ENCODE results near the gene BRI3.

Gene BRI3

GRCh38 chr7:98252425-98253054, 28.9 kb upstream of the BRI3 start:
- no peak for DNase-seq

GRCh38 chr7:98254516-98254915, 27.0 kb upstream of the BRI3 start:
- no peak for DNase-seq

- DNase-seq = no peak
These were observed 26.4 kb upstream of the BRI3 start for GRCh38 chr7:98254951-98255610.

- DNase-seq = no peak
These were observed 25.1 kb upstream of the BRI3 start for GRCh38 chr7:98256431-98256830.

GRCh38 chr7:98257701-98258100, 23.8 kb upstream of the BRI3 start:
- DNase-seq = no peak

GRCh38 chr7:98265841-98266271, 15.6 kb upstream of the BRI3 start:
- no peak for DNase-seq

- DNase-seq = no peak
These were observed 14.6 kb upstream of the BRI3 start for GRCh38 chr7:98266840-98267239.

- no peak for DNase-seq
These were observed 14.2 kb upstream of the BRI3 start for GRCh38 chr7:98267303-98267702.

- no peak for DNase-seq
These were observed 5.2 kb upstream of the BRI3 start for GRCh38 chr7:98276241-98276761.

- DNase-seq = no peak
These were observed 3.1 kb upstream of the BRI3 start for GRCh38 chr7:98278408-98278807.

- DNase-seq = no peak
These were observed 2.5 kb upstream of the BRI3 start for GRCh38 chr7:98278936-98279335.

GRCh38 chr7:98280296-98280695, 1.2 kb upstream of the BRI3 start:
- no peak for DNase-seq

- DNase-seq = peak; percentile 28
These were observed 496 bp downstream of the BRI3 start for GRCh38 chr7:98281757-98282606.

- no peak for DNase-seq
These were observed 1.2 kb downstream of the BRI3 start for GRCh38 chr7:98282703-98283102.

GRCh38 chr7:98283127-98283886, 1.8 kb downstream of the BRI3 start:
- no peak for DNase-seq

GRCh38 chr7:98283887-98284222, 2.4 kb downstream of the BRI3 start:
- DNase-seq = no peak

- no peak for DNase-seq
These were observed 3.0 kb downstream of the BRI3 start for GRCh38 chr7:98284335-98285036.

GRCh38 chr7:98285157-98286092, 3.9 kb downstream of the BRI3 start:
- no peak for DNase-seq

GRCh38 chr7:98286093-98286539, 4.6 kb downstream of the BRI3 start:
- no peak for DNase-seq

- DNase-seq = no peak
These were observed 5.4 kb downstream of the BRI3 start for GRCh38 chr7:98286701-98287485.

All from NCI-H82 (cell line).